Hindlimb muscle (tissue), 1 donor: Measurements from ENCODE around the gene YIPF5. TPM values are rescaled to one million over a fixed set of nuclear protein-coding genes. Genes with fewer than 3 reads are reported as not detected.

Experiments used
- DNase-seq: peaks from one replicate; pipeline ENCODE4 v3.0.0-alpha.2; 2013
- polyA plus RNA-seq: library from polyadenylated mRNA; unstranded; fragments of 120-200 nt; gene quantifications from one replicate; pipeline ENCODE4 v1.2.1, GENCODE V29; 2013; ENCODE audit not compliant: insufficient read length

YIPF5 gene
- polyA plus RNA-seq, 1 donor = 36.0 TPM

DNA sequence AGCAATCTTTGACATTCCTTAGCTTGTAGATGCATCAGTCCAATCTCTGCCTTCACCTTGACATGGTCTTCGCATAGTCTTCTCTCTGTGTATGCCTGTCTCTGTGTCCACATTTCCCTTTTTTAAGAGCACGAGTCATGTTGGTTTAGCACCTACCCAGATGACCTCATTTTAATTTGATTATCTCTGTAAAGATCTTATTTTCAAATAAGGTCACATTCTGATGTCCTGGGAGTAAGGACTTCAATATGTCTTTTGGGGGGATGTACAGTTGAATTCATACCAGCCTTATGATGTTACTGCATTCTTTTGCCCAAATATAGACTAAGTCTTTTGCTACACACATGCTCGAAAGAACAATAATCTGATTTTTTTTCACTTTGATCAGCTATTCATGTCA, 7.1 kb upstream of the YIPF5 start:
- no peak for DNase-seq

GRCh38 chr5:144173766-144174165, 3.3 kb upstream of the YIPF5 start:
- no peak for DNase-seq

DNA sequence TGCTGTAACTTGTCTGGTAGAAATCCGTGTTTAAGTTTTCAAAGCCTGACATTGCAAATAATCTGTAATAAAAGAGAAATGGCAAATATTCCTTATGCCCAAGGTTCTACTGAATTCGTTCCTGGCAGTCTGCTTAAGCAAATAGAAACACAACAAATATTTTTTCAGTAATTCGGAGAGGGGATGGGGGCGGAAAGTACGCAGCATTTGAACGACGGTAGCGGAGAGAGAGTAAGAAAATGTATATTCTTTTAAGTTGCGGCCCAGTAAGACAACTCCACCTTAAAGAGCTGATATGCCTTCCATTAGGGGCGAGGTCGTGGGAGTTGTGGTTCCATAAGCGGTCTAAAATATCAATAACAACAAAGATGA, 569 bp downstream of the YIPF5 start:
- no peak for DNase-seq

DNA sequence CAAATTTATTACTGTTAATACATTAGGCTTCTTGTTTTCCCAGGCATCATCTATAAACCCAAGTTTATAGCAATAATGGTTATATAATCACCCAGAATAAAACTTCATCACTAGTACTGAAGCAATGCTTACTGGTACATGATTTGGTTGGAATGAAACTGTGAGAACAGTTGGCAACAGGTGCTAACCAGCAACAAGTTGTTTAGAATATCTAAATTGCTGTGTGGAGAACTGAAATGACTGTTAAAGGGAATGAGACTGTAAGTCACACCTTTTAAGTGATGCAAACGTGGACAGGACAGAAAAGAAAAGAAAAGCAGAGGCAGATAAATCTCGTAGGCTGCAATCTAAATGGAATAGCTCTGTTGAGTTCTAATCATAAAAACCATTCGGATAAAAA, 2.5 kb downstream of the YIPF5 start:
- DNase-seq = no peak

DNA sequence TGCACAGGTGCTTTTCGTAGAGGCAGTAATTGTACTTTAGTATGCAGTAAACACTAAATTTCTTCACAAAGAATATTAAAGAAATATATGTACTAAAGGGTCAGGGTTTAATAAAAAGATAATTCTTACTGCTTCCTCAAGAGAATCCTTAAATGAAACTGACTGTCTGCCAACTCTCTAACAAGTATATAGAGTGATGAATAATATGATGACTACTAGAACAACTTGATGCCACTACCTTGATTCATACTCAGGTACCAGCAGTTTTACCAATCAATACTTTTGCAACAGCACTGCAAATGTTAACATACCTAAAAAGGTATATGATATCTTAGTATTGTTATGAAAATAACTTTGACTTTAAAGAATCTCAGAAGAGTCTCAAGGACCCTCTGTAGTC, 3.8 kb downstream of the YIPF5 start:
- no peak for DNase-seq

DNA sequence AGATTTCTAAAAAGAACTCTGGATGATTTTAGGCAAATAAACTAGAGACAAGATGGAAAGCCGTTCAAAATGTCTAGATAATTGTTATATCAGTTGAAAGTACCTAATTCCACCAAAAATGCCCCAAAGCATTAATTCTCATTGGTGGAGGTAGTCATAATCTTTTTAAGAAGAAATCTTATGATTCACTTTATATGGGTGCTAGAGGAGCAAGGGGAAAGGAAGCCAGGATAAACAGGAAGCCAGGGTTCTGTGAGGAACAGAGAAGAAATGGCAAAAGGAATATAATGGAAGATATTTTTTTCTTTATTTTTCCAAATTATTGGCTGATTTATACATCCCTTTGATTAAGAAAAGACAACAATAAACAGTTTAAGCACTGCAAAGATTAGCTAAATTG, 7.8 kb downstream of the YIPF5 start:
- no peak for DNase-seq

DNA sequence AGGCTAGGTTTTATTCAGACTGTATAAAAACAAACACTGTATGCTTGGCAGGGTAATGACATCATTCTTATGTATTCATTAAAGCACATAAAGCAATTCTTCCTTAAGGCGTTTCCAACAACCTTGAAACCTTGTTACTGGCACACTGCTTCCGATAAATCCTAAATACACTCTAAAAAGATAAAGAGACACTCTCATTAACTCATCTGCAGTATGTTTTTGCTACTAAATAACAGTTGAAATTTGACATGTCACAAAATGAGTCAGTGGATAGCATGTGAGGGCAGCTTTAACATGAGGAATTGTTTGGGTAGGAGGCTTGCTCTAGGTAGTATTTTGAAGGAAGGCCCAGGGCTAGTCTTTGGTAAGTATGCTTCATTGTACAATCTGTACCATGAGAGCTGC, 13.7 kb downstream of the YIPF5 start:
- no peak for DNase-seq

DNA sequence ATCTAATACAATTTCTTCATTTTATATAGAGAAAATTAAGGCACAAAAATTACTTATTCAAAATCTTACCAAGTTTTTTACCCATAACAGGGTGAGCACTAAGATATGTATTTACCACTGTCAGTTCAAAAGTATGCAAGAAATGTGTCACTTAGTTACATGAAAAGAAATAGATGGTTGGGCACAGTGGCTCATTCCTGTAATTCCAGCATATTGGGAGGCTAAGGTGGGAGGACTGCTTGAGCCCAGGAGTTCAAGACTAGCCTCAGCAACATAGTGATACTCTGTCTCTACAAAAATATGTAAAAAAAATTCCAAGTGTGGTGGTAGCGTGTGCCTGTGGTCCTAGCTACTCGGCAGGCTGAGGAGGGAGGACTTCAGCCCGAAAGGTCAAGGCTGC, 19.4 kb downstream of the YIPF5 start:
- DNase-seq = no peak

DNA sequence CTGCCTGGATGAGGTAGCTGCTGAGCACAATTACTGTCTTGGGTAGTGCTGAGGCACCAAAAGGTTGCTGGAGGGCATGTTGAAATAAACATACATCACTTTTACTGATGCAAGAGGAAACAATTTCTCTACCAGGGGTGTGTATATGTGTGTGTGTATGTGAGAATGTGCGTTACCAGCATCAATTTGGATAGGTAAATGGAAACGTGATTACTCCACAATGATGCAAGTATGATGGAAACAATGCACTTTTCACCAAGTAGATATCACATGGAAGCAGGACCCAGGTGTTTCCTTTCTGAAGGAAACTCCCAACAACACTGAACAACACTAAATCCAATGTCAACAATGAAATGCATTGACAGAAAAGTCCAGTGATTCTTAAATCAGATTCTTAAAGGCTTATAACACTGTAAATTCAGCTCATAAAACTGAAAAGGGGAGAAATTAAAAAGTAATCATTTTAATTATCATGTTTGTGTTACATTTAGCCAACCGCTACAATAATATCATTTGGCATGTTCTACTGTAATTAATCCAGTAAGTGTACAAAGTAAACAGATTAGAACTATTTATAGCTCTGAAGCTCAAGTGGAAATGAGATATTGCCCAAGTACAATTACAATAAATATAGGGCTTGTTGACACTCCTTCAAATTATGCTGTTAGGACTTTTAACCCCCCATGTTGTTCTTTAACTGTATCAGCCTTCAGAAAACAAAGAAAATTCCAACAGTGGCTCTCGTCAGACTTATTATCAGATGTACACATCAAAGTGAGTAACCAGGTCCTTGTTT, 25.3 kb downstream of the YIPF5 start:
- no peak for DNase-seq

DNA sequence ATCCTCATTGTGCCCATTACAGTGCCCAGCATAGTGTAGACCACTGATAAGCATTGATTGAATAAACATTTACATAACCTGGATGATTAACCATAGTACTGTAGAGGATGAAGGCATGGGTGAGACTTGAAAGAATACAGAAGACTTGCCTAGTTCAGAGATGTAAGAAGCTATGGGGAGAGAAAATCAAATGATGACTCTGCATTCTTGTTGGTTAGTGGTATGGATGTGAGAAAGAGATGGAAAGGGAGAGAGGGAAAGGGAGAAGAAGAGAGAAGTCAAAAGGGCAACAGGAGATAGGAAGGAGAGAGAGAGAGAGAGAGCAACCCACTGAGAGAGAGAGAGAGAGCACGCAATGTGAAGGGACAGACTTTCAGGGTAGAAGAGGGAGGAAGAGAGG, 26.8 kb downstream of the YIPF5 start:
- DNase-seq = no peak

DNA sequence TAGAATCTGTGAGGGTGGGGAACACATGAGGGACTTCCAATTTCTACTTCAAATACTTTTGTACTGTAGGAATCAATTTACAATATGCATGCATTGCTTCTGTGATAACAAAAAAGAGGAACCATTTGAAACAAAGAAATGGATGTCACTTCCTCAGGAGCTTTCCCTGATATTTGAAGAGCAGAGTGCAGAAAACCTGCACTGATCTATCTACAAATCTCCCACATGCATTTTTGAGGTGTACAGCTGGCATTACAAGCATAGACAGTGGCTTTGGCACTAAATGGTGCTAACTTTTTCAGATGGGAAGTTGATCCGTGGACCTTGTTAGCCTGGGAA, 27.7 kb downstream of the YIPF5 start:
- DNase-seq = no peak

- peak; percentile 41 for DNase-seq
Measured at GRCh38 chr5:144142139-144142823, 28.2 kb downstream of the YIPF5 start.

GRCh38 chr5:144141585-144141984, 28.9 kb downstream of the YIPF5 start:
- DNase-seq = no peak

- peak; percentile 62 for DNase-seq
Measured at GRCh38 chr5:144139586-144139985, 30.9 kb downstream of the YIPF5 start.

GRCh38 chr5:144135113-144135762, 35.2 kb downstream of the YIPF5 start:
- no peak for DNase-seq

DNA sequence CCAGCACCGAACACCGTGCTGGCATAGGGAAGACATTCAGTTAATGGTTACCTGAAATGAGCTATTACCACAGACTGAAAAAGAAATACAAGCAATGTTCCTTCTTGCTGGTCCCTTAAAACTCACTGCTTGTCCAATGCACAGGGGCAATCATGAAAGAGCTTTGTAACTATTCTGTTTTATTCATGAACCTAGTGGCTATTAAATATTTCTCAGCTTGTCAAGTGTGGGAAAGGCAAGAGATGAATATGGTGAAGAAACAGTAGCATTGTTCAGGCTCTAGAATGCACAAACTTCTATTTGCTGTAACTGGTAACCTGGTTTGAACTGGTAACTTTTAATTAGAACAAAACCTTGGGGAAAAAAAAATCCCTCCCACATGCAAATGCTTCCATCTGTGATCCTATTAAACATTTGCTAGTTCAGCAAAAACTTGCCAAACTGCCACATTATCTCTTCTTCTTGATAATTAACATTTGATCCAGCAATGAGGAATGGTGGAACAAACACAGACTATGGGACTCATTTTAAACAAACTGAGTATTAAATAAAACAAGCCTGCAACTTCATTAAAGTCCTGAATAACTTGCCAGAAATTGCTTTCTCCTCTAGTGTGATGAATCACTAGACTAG, 36.1 kb downstream of the YIPF5 start:
- DNase-seq = no peak

- no peak for DNase-seq
Measured at GRCh38 chr5:144133050-144133633, 37.3 kb downstream of the YIPF5 start.

DNA sequence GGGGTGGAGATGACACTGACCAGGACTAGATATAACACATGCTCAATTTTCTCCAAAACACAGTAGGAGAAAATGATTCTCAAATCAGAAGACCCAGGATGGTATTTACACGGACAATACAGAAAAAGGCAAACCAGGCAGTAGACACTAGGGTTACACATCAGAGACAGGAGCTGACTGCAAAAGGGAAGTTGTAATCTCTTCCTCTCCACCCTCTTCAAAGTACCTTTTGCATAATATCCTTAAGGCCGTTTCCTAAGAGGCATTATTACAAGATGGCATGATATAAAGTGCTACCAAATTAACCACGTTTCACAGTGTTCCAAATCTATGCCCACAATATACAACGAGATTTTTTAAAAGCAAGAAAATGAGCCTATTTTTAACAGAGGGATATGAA, 39.2 kb downstream of the YIPF5 start:
- DNase-seq = no peak

DNA sequence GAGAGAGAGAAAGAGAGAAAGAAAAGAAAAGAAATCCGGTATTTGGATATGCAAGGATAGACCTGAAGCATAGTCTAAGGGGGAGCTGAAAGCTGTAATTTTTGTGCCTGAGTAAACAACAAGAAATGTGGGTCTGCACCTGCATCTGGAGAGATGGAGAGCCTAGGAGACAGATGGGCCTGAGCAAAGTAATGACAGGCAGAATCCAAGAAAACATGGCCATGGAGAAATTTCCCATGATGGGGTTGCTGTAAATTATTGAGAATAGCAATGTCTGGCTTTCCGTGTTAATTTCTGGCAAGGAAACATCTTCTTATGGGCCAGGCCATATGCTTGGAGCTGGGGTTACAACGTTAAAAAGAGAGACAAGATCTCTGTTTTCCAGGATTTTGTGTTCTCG, 40.2 kb downstream of the YIPF5 start:
- peak; percentile 56 for DNase-seq

DNA sequence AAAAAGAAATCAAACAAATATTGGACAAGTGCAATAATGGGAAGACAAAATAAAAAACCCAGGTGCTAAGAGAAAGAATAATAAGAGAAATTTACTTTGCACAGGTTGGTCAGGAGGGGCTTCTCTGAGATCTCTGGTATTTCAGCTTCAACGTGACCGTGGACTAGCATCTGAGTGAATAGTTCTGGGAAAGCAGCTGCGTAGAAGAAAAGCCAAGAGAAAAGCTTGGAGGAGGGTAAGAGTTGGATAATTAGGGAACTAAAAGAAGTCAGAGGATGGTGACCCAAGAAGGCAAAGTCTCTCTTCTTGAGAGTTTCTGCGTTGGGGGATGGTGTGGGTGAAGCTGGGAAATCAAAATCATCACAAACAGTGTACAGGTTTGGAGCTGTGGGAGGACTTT, 41.6 kb downstream of the YIPF5 start:
- DNase-seq = no peak

- DNase-seq = no peak
Measured at GRCh38 chr5:144126707-144127106, 43.8 kb downstream of the YIPF5 start.

- no peak for DNase-seq
Measured at GRCh38 chr5:144125163-144125726, 45.2 kb downstream of the YIPF5 start.

DNA sequence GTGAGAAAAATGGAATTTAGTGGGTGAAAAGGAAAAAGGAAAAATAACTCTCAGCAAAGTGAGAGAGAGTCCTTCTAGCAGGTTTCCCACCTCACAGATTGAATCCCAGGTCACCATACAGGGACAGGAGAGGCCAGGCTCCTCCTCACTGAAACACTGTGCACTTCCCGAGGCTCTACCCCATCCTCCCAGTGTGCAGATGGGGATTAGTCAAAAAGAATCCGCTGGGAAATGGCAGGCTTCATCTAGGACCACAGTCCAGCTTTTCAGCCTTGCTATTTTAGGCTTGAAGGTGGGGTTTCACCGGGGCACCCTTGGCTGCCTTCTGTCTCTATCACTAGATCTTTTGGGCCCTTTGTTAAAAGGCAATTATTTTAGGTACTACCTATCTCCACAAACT, 47.8 kb downstream of the YIPF5 start:
- no peak for DNase-seq
